ENCODE results near the gene IMPG2.

Gene IMPG2

DNA sequence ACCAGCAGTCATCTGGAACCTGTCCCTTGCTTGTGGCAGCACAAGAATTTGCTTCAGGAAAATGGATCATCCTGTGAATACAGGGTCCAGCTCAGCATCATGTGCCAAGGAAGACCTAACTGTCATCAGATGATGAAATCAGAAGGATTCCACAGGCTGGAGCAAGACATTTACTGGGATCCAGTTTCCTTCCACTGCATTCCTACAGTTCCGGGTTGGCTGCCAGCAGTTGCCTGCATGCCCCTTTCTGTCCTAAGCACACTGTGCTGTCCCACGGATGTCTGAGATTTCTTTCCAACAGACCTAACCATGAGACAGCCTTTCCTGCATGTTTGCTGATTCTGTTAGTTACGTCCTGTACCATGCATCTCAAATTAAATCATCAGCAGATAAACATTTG, 140.7 kb downstream of the IMPG2 start:
- DNase-seq = no peak

DNA sequence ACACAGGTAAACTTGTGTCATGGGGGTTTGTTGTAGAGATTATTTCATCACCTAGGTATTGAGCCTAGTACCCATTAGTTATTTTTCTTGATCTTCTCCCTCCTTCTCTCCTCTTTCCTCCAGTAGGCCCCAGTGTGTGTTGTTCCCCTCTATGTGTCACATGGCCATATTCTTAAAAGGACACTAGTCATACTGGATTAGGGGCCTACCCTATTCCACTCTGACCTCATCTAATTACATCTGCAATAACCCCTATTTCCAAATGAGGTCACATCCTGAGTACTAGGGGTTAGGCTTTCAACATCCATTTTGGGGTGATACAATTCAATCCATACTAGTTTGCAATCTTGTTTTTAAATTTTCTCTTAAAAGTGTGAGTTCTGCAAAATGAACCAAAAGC, 142.8 kb downstream of the IMPG2 start:
- no peak for DNase-seq
